H7 (cell line): ENCODE results near the gene RPS15A. TPM values are rescaled to one million over a fixed set of nuclear protein-coding genes. Genes with fewer than 3 reads are reported as not detected.

Experiments
- DNase-seq: peaks from one replicate; pipeline ENCODE4 v3.0.0; 2012
- H3K27me3 ChIP-seq: 2 replicates; pipeline ENCODE4 v1.6.0; 2011; ENCODE audit warnings: mild to moderate bottlenecking, low read length; ENCODE audit not compliant: control insufficient read depth, insufficient read depth
- H3K36me3 ChIP-seq: replicated peaks from 2 replicates; pipeline ENCODE4 v1.5.1; 2011; ENCODE audit warnings: low read length; ENCODE audit not compliant: control insufficient read depth, insufficient read depth
- H3K4me3 ChIP-seq: 2 replicates; pipeline ENCODE4 v1.5.1; 2011; ENCODE audit warnings: low read depth, mild to moderate bottlenecking, control low read depth, low read length, moderate library complexity; ENCODE audit not compliant: insufficient read depth
- total RNA-seq: library from RNA; depleted of rRNA; stranded (reverse); fragments of >200 nt; shearing (Covaris generic); gene quantifications from 2 replicates; pipeline ENCODE4 v1.2.3, GENCODE V29; 2014

RPS15A gene
- total RNA-seq, 1 experiment from 2014 or later = 1,053 TPM

DNA sequence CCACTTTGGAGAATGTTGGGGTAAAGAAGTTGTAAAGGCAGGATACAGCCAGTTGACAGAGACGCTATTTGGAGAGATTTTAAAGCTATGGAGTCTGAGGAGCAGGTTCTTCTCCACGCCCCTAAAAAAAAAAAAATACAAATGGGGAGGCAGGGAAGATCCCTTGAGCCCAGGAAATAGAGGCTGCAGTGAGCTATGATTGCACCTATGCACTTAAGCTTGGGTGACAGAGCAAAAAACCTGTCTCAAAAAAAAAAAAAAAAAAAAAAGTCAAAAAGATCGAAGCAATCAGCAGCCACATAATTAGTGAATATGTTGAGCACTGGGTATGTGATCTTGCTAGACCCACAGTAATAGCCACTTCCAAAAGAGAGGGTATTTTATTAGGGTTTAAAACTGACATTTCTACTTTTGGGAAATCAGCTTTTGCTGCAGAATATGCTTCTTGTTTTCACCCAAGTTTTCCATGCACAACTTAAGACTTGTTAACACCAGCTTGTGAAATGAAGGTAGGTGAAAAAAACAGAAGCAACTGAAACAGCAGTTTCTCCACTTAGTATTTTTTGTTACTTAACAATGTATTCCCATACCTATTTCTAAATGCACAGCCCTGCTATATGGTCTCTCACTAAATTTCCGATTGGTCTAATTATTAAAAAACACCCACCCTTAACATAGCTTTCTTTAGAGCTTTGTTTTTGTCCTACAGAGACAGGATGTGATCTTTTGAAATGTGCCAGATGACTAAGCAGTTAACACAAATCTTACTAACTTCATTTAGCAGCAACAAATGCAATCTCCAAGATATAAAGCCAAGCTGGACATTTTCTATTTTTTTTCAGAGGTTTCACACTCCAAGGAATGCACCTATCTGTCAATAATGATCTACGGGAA lies 13.7 kb upstream of the RPS15A start:
- no peak overlapping the region for H3K4me3 ChIP-seq
- no peak for DNase-seq
- peaks cover 3% of the 10 kb centered on the region; the same call in 1 of the 2 replicates for H3K36me3 ChIP-seq
- no peaks in the 10 kb centered on the region for H3K27me3 ChIP-seq

DNA sequence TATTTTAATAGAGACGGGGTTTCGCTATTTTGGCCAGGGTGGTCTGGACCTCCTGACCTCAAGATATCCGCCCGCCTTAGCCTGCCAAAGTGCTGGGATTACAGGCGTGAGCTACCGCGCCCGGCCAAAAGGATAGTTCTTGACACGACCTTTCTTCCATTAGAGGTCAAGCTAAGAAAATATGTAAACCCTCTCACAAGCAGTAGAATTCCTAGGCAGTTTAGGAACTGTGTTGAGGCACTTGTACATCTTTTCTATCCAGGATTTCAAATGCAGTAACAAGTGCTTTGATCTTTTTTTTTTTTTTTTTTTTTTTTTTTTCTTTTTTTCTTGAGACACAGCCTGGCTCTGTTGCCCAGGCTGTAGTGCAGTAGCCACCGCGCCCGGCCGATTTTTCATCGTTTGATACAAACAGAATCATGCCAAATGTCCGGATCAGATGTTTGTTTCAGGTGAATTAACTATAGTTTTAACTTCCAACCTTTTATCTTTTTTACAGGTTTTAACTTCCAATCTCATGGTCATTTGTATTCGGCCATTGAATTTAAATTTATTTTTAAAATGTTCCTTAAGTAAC lies 12.7 kb upstream of the RPS15A start:
- H3K27me3 ChIP-seq = no peaks in the 10 kb centered on the region
- H3K4me3 ChIP-seq = no peak overlapping the region
- peaks cover 2% of the 10 kb centered on the region for H3K36me3 ChIP-seq
- DNase-seq = no peak

DNA sequence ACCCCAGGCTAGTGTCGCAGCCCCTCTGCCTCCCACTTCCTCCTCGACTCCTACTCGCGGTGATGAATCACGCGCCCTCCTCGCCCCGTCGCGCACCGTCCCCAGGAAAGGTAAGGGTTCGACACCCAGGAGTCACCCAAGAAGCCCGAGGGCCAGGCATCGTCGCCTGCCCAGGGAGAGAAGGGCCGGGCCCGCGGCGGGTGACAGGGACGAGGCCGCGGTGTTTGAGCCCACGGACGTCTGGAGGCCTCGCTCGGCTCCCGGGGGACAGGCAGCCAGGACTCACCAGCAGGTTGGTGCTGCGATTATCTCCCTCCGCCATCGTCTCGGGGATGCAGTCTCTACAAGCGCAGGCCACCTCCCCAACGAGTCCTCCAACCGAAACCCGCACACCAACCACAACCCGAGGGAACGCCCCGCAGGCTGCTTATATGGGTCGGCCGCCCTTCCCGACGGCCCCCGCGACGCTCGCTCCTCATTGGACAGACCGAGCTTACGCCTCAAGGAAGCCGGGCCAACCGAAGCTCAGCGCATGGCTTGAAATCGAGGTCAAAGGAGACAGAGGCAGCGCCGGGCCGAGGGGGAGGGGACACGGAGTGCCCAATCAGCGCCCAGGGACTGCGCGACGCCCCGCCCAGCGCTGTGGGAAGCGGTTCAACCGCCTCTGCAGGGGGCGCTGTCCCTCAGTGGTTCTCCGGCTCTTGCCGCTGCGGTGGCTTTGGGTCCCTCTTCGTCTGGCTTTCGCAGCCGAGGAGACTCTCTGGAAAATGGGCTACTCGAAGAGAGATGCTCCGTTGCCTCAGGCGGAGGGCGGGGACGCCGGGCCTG lies 11.2 kb upstream of the RPS15A start, which contains the start of gene ARL6IP1:
TSS of gene ARL6IP1 (minus strand) at position 405 of the 828 bp plus-strand sequence. CDS start at position 322, 83 bp downstream.
- peak; percentile 98 for DNase-seq

DNA sequence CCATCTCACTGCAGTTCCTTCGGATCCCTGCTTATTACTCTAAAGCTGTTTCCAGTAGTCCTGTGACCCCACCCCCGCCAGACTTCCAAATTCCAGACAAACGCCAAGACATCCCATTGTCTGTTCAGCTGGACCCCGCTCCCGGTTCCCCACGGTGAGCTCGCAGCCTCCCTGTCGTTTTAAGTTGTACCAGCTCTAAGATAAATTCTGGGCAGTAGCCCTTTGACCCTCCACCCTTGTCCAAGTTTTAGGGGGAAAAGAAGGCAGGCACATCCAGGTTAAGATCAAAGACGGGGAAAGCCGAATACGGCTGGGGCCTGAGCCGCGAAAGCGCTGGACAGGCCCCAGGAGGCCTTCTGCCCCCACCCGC lies 10.6 kb upstream of the RPS15A start:
- DNase-seq = peak; percentile 55
- H3K4me3 ChIP-seq = peak overlapping the region; percentile 99
- peaks cover 7% of the 10 kb centered on the region for H3K36me3 ChIP-seq
- no peaks in the 10 kb centered on the region for H3K27me3 ChIP-seq

More for the DNA sequence above, 11.2 kb upstream of the RPS15A start, which contains the start of gene ARL6IP1:
- peaks cover 7% of the 10 kb centered on the region for H3K36me3 ChIP-seq
- H3K4me3 ChIP-seq = peak within 1 kb of the TSS; percentile 99
- H3K27me3 ChIP-seq = no peaks in the 10 kb centered on the region

DNA sequence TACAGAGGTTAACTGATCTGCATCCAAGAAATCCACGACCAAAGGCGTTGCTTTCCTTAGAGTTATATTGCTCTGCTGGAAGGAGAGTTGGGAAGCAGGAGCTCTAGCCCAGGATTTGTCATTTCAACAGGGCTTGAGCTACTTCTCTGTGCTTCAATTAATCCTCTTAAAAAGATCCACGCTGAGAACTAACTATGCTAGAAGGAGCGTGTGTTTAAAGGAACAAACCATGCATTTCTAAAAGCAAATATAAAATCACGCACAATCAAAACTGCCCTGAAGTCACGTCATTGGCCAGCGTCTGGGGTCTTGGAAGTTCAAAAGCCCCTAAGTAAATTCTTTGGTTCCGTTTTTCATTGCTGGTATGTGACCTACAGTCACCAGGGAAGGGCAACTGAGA lies 10.2 kb upstream of the RPS15A start:
- no peak for DNase-seq
- no peaks in the 10 kb centered on the region for H3K27me3 ChIP-seq
- peaks cover 10% of the 10 kb centered on the region for H3K36me3 ChIP-seq
- peak overlapping the region; percentile 99 for H3K4me3 ChIP-seq

DNA sequence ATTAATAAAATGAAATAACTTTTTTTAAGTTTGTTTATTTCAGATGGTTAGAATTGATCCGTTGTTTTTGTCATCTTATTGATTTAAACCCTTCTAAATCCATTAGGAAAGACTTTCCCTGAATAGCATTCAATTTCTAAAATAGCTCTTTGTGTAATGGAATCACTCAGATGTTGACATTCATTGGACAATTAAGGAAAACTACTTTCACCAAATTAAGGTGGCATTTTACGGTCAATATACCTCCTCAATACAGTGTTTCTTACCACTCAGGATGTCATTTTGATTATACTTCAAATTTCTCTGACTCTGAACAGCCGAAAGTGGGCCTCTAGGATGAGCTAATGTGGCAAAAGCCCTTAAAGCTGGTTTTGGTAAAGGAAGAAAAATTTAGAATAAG lies 9.4 kb upstream of the RPS15A start:
- peaks cover 14% of the 10 kb centered on the region for H3K36me3 ChIP-seq
- H3K27me3 ChIP-seq = no peaks in the 10 kb centered on the region
- DNase-seq = no peak
- peak overlapping the region; percentile 99 for H3K4me3 ChIP-seq

DNA sequence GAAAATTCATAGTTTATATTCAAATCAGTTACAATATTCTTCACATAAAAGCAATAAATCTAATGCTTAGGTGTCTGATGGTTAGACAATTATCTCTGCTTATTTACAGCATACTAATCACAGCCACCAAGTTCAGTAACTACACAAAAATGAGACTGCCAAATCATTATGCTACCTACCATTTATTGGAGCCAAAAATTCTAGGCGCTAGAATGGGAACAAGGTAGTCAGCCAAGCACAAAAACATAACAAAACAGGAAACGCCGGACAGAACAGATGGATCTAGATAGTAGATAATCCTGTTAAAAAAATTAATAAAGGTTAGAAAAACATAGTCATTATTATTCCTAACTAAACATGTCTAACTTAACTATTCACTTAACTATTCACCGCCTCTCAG lies 7.6 kb upstream of the RPS15A start:
- peaks cover 18% of the 10 kb centered on the region for H3K36me3 ChIP-seq
- H3K4me3 ChIP-seq = no peak overlapping the region
- no peak for DNase-seq
- H3K27me3 ChIP-seq = no peaks in the 10 kb centered on the region

DNA sequence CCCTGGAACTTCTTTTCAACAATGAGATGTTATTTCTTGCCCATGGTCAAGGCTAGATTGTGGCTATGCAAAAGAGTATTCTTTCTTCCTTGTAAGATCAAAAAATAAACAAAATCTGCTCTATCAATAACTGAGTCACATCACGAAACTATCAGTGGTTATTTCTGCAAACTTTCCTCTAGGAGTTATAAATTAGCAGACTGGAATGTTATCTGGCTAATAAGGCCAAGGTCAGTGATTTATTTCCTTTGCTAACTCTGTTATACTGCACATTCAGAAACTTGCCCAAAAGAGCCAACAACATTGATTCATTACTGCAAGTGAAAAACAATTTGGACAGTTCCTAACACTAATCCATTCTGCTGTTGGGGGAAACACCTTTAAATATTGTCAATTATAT lies 6.2 kb upstream of the RPS15A start:
- DNase-seq = no peak
- H3K4me3 ChIP-seq = no peak overlapping the region
- H3K27me3 ChIP-seq = no peaks in the 10 kb centered on the region
- peaks cover 23% of the 10 kb centered on the region for H3K36me3 ChIP-seq

DNA sequence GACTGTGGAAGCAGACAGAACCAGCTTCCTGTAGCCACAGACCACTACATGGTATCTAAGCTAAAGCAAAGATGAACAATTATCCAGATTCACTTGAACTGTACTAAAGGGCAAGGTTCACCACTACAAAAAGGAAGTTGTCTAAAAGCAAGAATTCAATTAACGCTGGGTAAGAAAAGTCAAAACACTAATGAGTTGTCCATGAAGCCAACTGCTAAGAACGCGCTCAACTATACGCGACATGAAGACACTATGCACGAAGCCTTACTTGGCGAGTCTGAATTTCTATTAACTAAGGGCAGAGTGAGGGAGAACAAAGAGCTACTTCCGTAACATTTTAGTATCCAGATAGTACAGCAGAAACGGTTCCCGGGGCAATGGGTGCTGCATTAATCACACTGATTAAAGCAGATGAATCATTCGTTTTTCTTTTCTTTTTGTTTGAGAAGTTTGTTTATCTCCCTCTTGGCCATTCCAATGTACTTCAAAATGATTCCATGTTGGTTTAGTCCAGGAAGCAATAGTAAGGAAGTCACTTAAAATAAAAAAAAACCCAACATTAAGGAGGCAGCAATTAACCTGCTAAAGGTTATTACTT lies 2.8 kb upstream of the RPS15A start:
- Histone ChIP-seq H3K4me3 (no peak overlapping the region), H3K27me3 (no peaks in the 10 kb centered on the region), H3K36me3 (peaks cover 36% of the 10 kb centered on the region)
- DNase-seq = no peak

DNA sequence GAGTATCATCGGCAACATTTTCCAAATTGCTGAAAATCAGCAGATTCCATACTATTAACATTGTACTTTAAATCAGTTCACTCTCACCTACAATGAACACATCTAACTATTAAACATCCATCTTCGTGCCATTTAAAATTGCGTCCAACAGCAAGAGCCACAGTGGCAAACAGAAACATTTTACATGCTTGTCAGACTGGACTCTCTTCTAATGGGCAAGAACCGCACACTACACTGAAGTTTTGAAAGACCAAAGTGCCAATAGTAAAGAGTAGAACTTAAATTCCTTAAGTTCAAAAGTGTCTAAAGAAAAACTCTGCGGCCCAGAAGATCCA lies 652 bp downstream of the RPS15A start:
- peaks cover 45% of the 10 kb centered on the region for H3K36me3 ChIP-seq
- H3K4me3 ChIP-seq = peak overlapping the region; percentile 98
- H3K27me3 ChIP-seq = no peaks in the 10 kb centered on the region
- no peak for DNase-seq

DNA sequence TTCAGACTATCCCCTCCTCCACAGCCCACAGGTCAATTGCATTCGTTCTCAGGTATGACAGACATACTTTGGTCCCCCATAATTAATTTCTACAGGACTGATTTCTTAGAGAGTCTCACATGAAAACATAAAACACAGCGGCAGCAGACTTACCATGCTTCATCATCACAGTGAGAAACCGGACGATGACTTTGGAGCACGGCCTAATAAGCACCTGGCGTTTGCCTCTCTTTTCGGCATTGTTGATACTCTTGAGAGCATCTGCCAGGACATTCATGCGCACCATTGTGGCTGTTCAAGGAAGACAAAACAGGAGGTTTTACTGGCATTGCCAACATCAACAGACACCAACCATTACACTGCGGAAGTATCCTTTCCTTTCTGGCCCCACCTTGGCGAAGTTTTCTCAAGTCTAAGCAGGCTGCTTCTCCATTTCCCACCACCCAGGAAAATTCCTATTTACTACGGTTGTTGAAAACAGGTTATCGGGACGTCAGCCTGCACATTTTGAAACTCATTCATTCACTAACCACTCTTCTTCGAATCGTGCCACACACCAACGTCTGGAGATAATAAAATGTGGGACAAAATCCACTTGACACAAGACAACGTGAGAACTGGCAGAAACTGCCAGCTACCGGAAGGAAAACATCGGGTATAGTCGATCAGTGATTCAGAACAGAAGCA lies 1.2 kb downstream of the RPS15A start:
- H3K27me3 ChIP-seq = no peaks in the 10 kb centered on the region
- no peak for DNase-seq
- peak overlapping the region; percentile 98 for H3K4me3 ChIP-seq
- H3K36me3 ChIP-seq = peaks cover 46% of the 10 kb centered on the region

DNA sequence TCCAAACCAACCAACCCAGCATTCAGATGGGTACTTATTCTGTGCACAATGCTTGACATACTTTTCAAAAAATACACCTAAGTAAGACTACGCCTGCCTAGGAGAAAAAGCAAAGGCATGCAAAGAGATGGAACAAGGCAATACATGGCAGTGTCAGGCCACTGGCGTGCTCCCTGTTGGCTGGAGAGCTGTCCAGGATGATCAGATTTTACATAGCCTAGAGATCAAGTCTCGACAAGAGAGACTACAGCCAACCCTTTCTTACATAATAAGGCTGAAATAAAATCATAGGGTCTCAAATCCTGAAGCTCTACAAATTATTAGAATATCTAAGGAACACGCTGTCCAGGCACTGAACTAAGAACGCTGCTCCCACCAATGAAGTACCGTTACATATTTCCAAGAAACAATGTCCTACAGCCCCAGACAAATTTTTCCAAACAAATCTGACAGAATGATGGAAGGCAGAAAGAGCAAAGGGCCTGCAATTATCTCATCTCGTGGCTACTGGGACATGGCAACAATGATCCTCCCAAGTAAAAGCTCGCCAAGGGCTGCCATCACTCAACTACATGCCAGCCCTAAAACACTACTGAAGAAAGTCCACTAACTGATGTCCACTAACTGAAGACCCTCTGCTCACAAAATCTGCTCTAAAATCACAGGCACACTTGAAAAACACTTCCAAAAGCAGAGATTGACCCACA lies 5.1 kb downstream of the RPS15A start:
- DNase-seq = no peak
- Histone ChIP-seq H3K36me3 (peaks cover 51% of the 10 kb centered on the region), H3K27me3 (no peaks in the 10 kb centered on the region), H3K4me3 (no peak overlapping the region)

DNA sequence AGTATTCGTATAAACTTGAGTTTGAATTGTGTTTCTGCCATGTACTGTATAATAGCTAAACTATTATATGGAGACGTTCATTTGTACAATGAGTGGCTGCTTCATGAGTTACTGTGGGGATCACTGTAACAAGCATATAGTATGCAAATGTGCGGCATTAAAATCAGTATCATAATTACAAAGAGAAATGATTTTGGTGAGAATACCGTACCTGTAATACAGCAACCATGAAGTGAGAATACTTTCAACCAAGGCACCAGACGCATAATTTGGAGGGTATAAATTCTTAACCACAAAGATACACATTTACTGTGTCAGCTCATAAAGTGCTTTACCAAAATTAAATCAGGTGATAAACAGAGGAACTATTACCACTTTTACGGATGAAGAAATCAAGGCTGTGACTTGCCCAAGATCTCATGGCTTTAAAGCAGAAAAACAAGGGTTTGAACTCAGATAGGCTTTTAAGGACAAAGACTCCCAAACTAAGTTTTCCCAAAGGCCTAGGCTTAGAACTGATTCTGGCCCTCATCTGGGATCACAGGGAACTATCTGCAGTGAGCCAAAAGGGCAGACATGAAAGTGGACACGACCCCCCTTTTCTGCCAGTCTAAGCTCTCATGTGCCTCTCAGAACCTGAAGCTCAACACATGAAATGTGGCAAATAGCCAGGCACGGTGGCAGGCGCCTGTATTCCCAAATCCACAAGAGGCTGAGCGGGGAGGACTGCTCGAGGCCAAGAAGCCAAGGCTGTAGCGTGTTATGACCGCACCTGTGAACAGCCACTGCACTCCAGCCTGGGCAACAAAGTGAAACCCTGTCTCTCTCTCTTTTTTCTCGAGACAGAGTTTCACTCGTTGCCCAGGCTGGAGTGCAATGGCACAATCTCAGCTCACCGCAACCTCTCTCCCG lies 6.4 kb downstream of the RPS15A start:
- H3K4me3 ChIP-seq = no peak overlapping the region
- peaks cover 44% of the 10 kb centered on the region for H3K36me3 ChIP-seq
- no peak for DNase-seq
- H3K27me3 ChIP-seq = no peaks in the 10 kb centered on the region
